SU-DHL-6 (cell line): ENCODE data around the gene DCDC1.

ENCODE experiments used
- H2AFZ ChIP-seq: fragments of 200-600 bp; sonication (generic); 2 replicates; pipeline ENCODE4 v1.6.1; 2014; ENCODE audit warnings: low read depth, mild to moderate bottlenecking, moderate library complexity, mixed read lengths, antibody characterized with exemption, low read length; ENCODE audit not compliant: severe bottlenecking
- H3F3A ChIP-seq: fragments of 200-600 bp; shearing (Covaris generic); 2 replicates; pipeline ENCODE4 v1.6.0; 2016; ENCODE audit warnings: antibody characterized with exemption, mild to moderate bottlenecking; ENCODE audit not compliant: insufficient read depth
- H3K27ac ChIP-seq: fragments of 200-600 bp; sonication (generic); 2 replicates; pipeline ENCODE4 v1.5.1; 2016; ENCODE audit warnings: low read depth, mild to moderate bottlenecking, low read length, moderate library complexity, mixed read lengths
- H3K27me3 ChIP-seq: fragments of 200-600 bp; sonication (generic), shearing (Covaris generic); 2 replicates; pipeline ENCODE4 v1.6.0; 2014; ENCODE audit warnings: mild to moderate bottlenecking, low read length
- H3K36me3 ChIP-seq: fragments of 200-600 bp; sonication (generic); 2 replicates; pipeline ENCODE4 v1.6.1; 2014; ENCODE audit warnings: mild to moderate bottlenecking, low read length, mixed read lengths
- H3K4me2 ChIP-seq: fragments of 300-600, 200-600 bp; shearing (Covaris generic), sonication (generic); 2 replicates; pipeline ENCODE4 v1.6.0; 2014; ENCODE audit warnings: low read length, low read depth, mild to moderate bottlenecking; ENCODE audit not compliant: poor library complexity, severe bottlenecking
- H3K4me3 ChIP-seq: fragments of 200-600 bp; sonication (generic); 2 replicates; pipeline ENCODE4 v1.5.1; 2014; ENCODE audit warnings: antibody characterized with exemption, low read length, mild to moderate bottlenecking, mixed read lengths; ENCODE audit not compliant: insufficient read depth, poor library complexity, severe bottlenecking
- H3K79me2 ChIP-seq: fragments of 200-600 bp; sonication (generic); 2 replicates; pipeline ENCODE4 v1.6.1; 2014; ENCODE audit warnings: mild to moderate bottlenecking, low read length, moderate library complexity; ENCODE audit not compliant: insufficient read depth
- H3K9ac ChIP-seq: fragments of 200-600 bp; sonication (generic); 2 replicates; pipeline ENCODE4 v1.7.0; 2014; ENCODE audit warnings: mild to moderate bottlenecking, low read length
- H3K9me2 ChIP-seq: fragments of 200-600 bp; sonication (generic); replicated peaks from 2 replicates; pipeline ENCODE4 v1.6.1; 2014; ENCODE audit warnings: low read length; ENCODE audit not compliant: insufficient read depth
- H3K9me3 ChIP-seq: fragments of 200-600 bp; sonication (generic); 2 replicates; pipeline ENCODE4 v1.6.1; 2014; ENCODE audit warnings: low read length, mixed read lengths; ENCODE audit not compliant: insufficient read depth
- H4K20me1 ChIP-seq: fragments of 200-600 bp; sonication (generic); 2 replicates; pipeline ENCODE4 v1.6.1; 2014; ENCODE audit warnings: low read depth, mild to moderate bottlenecking, antibody characterized with exemption, low read length, moderate library complexity, mixed read lengths
- EZH2phosphoT487 ChIP-seq: fragments of 200-600 bp; sonication (generic), shearing (Covaris generic); conservative IDR thresholded peaks from 2 replicates; pipeline ENCODE4 v1.6.1; 2018; ENCODE audit warnings: mild to moderate bottlenecking, antibody characterized with exemption, low read length, moderate library complexity, mixed read lengths
- TF ChIP-seq, protein P1 (sequence below): fragments of 200-600 bp; sonication (generic); IDR thresholded peaks from one replicate; pipeline ENCODE4 v1.5.1; 2017; ENCODE audit warnings: antibody characterized with exemption, mild to moderate bottlenecking, low read length, moderate library complexity; ENCODE audit not compliant: insufficient read depth, poor library complexity, severe bottlenecking

Gene DCDC1

GRCh38 chr11:30878400-30878799 lies 491.1 kb downstream of the DCDC1 start:
- no peak overlapping the region for H3K9ac ChIP-seq
- H4K20me1 ChIP-seq: no peaks in the 10 kb centered on the region
- H3K79me2 ChIP-seq: no peaks in the 10 kb centered on the region
- no peak overlapping the region for H2AFZ ChIP-seq
- H3K27ac ChIP-seq: no peak overlapping the region
- no peaks in the 10 kb centered on the region for H3K27me3 ChIP-seq
- TF ChIP-seq, protein P1, sequence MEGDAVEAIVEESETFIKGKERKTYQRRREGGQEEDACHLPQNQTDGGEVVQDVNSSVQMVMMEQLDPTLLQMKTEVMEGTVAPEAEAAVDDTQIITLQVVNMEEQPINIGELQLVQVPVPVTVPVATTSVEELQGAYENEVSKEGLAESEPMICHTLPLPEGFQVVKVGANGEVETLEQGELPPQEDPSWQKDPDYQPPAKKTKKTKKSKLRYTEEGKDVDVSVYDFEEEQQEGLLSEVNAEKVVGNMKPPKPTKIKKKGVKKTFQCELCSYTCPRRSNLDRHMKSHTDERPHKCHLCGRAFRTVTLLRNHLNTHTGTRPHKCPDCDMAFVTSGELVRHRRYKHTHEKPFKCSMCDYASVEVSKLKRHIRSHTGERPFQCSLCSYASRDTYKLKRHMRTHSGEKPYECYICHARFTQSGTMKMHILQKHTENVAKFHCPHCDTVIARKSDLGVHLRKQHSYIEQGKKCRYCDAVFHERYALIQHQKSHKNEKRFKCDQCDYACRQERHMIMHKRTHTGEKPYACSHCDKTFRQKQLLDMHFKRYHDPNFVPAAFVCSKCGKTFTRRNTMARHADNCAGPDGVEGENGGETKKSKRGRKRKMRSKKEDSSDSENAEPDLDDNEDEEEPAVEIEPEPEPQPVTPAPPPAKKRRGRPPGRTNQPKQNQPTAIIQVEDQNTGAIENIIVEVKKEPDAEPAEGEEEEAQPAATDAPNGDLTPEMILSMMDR: no peak
- no peak for TF ChIP-seq EZH2phosphoT487
- H3F3A ChIP-seq: no peaks in the 10 kb centered on the region
- no peak overlapping the region for H3K4me2 ChIP-seq
- H3K36me3 ChIP-seq: no peaks in the 10 kb centered on the region
- no peaks in the 10 kb centered on the region; the same call in 1 of the 2 replicates for H3K9me2 ChIP-seq
- no peaks in the 10 kb centered on the region for H3K9me3 ChIP-seq
- H3K4me3 ChIP-seq: no peak overlapping the region

GRCh38 chr11:30876663-30877396 lies 492.7 kb downstream of the DCDC1 start:
- Histone ChIP-seq H3F3A (no peaks in the 10 kb centered on the region), H3K27ac (no peak overlapping the region), H3K27me3 (no peaks in the 10 kb centered on the region), H3K36me3 (no peaks in the 10 kb centered on the region), H2AFZ (no peak overlapping the region), H3K9me2 (no peaks in the 10 kb centered on the region; the same call in 1 of the 2 replicates), H3K4me3 (no peak overlapping the region), H3K9ac (no peak overlapping the region), H4K20me1 (no peaks in the 10 kb centered on the region), H3K79me2 (no peaks in the 10 kb centered on the region), H3K9me3 (no peaks in the 10 kb centered on the region), H3K4me2 (no peak overlapping the region)
- TF ChIP-seq, protein P1: no peak
- no peak for TF ChIP-seq EZH2phosphoT487

DNA sequence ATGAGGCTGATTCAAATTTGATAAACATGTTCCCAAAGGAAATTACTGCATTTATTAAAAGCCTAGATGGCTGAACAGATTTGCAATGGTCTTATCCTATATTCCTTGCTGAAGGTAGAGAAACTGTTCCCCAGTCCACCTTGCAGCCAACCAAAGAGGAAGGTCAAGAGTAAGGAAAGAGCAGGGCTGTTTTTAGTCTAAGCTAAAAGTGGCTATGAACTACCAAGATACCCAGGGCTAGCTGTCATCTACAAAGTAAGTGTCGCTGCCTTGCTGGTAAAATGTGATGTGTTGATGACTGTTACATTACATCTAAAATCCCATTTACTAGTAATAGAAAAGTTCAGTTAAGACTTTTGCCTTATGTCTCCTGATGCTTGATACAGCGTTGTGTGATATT lies 493.3 kb downstream of the DCDC1 start:
- H3K4me2 ChIP-seq: no peak overlapping the region
- no peaks in the 10 kb centered on the region for H3F3A ChIP-seq
- no peaks in the 10 kb centered on the region for H3K27me3 ChIP-seq
- H3K27ac ChIP-seq: no peak overlapping the region
- no peaks in the 10 kb centered on the region; the same call in 1 of the 2 replicates for H3K9me2 ChIP-seq
- no peaks in the 10 kb centered on the region for H3K79me2 ChIP-seq
- H4K20me1 ChIP-seq: no peaks in the 10 kb centered on the region
- H3K36me3 ChIP-seq: no peaks in the 10 kb centered on the region
- H2AFZ ChIP-seq: no peak overlapping the region
- no peak overlapping the region for H3K4me3 ChIP-seq
- no peak overlapping the region for H3K9ac ChIP-seq
- no peaks in the 10 kb centered on the region for H3K9me3 ChIP-seq
- TF ChIP-seq EZH2phosphoT487: no peak
- TF ChIP-seq, protein P1: no peak
